ENCODE measurements around the gene MEF2B. TPM values are rescaled to one million over a fixed set of nuclear protein-coding genes. Genes with fewer than 3 reads are reported as not detected.

The MEF2B gene
- total and polyA plus RNA-seq, 10 of the 15 experiments (the other 5 are each of a cell fraction or from before 2014, with no cell fraction given): 0.09 to 33.0 (median 8.9) TPM

GRCh38 chr19:19192078-19192882 is 22.2 kb upstream of the MEF2B start, which contains the start of the genes BORCS8 and RFXANK (continued):
- TF ChIP-seq CEBPZ (IDR thresholded peaks at IDR 0.05; ENCODE audit: low read depth, low read length): no peak
- TF ChIP-seq ZNF384 (IDR thresholded peaks at IDR 0.05; ENCODE audit: borderline replicate concordance, low read depth, low read length): no peak
- TF ChIP-seq RELA (IDR thresholded peaks at IDR 0.05; ENCODE audit: borderline replicate concordance, partially characterized antibody): peak; percentile 75
- TF ChIP-seq TARDBP (IDR thresholded peaks at IDR 0.05; ENCODE audit: borderline replicate concordance): peak; percentile 80
- no peak for TF ChIP-seq NR2C2 (IDR thresholded peaks at IDR 0.05; ENCODE audit: borderline replicate concordance, control insufficient read depth, insufficient read length, low read depth)
- TF ChIP-seq TAF1 (IDR thresholded peaks at IDR 0.05; ENCODE audit: borderline replicate concordance, low read depth, low read length): peak; percentile 93
- TF ChIP-seq ZNF207 (IDR thresholded peaks at IDR 0.05; ENCODE audit: borderline replicate concordance): peak; percentile 99
- no peak for TF ChIP-seq ZNF217 (IDR thresholded peaks at IDR 0.05)
- TF ChIP-seq MLLT1 (IDR thresholded peaks at IDR 0.05): peak; percentile 84
- no peak for TF ChIP-seq BRCA1 (IDR thresholded peaks at IDR 0.05; ENCODE audit: low read depth, low read length)
- TF ChIP-seq ZBTB40 (IDR thresholded peaks at IDR 0.05; ENCODE audit: borderline replicate concordance): peak; percentile 99
- TF ChIP-seq PML (IDR thresholded peaks at IDR 0.05; ENCODE audit: low read length): peak; percentile 87
- peak; percentile 97 for TF ChIP-seq ZBTB11 (CRISPR knock-in tag; IDR thresholded peaks at IDR 0.05)
- TF ChIP-seq SP1 (IDR thresholded peaks at IDR 0.05; ENCODE audit: low read depth, low read length): peak; percentile 87
- no peak for TF ChIP-seq PAX8 (IDR thresholded peaks at IDR 0.05)
- TF ChIP-seq EED (IDR thresholded peaks at IDR 0.05; ENCODE audit: low read depth): peak; percentile 59; the same call in 1 of the 2 replicates
- no peak for TF ChIP-seq CHD1 (IDR thresholded peaks at IDR 0.05; ENCODE audit: low read depth, low read length)
- TF ChIP-seq MTA2 (IDR thresholded peaks at IDR 0.05; ENCODE audit: low read depth): no peak
